Trophoblast cell (in vitro differentiated cells and primary cell): ENCODE results near the gene SEMA6A.
A peak's percentile ranks its signal among the peaks of the same experiment; 100 is the strongest.

Experiments used
- DNase-seq, 2 donors: peaks; one replicate each; pipeline ENCODE4 v3.0.0-alpha.2; 2016
- H2AFZ ChIP-seq: 2 replicates; pipeline ENCODE4 v1.6.1; 2013; ENCODE audit warnings: low read length, moderate library complexity, mild to moderate bottlenecking; ENCODE audit not compliant: insufficient read depth, poor library complexity
- H2AK5ac ChIP-seq: 2 replicates; pipeline ENCODE4 v1.6.1; 2013; ENCODE audit warnings: mild to moderate bottlenecking, low read length
- H2BK120ac ChIP-seq: 2 replicates; pipeline ENCODE4 v1.6.1; 2013; ENCODE audit warnings: low read length, mild to moderate bottlenecking, moderate library complexity; ENCODE audit not compliant: insufficient read depth, poor library complexity
- H2BK12ac ChIP-seq: 2 replicates; pipeline ENCODE4 v1.6.1; 2013; ENCODE audit warnings: mild to moderate bottlenecking, low read length, moderate library complexity
- H2BK5ac ChIP-seq: 2 replicates; pipeline ENCODE4 v1.6.1; 2013; ENCODE audit warnings: low read length, low read depth, moderate library complexity, mild to moderate bottlenecking; ENCODE audit not compliant: poor library complexity
- H3K14ac ChIP-seq: 2 replicates; pipeline ENCODE4 v1.6.1; 2013; ENCODE audit warnings: mild to moderate bottlenecking, low read length
- H3K18ac ChIP-seq: 2 replicates; pipeline ENCODE4 v1.6.1; 2013; ENCODE audit warnings: mild to moderate bottlenecking, low read length
- H3K23ac ChIP-seq: 2 replicates; pipeline ENCODE4 v1.6.1; 2013; ENCODE audit warnings: low read length
- H3K27ac ChIP-seq: 2 replicates; pipeline ENCODE4 v1.5.1; 2013; ENCODE audit warnings: low read depth, mild to moderate bottlenecking, inconsistent platforms, low read length, moderate library complexity
- H3K27me3 ChIP-seq: 2 replicates; pipeline ENCODE4 v1.6.1; 2013; ENCODE audit warnings: inconsistent platforms, mild to moderate bottlenecking, low read length, moderate library complexity; ENCODE audit not compliant: insufficient read depth
- H3K36me3 ChIP-seq, 2 experiments: 1 replicate in 1 of 2; 2 replicates in 1 of 2; pipeline ENCODE4 v1.6.1; 2013; ENCODE audit warnings: low read length in 2 of 2, mild to moderate bottlenecking in 2 of 2, moderate library complexity in 1 of 2; ENCODE audit not compliant: insufficient read depth in 2 of 2, control insufficient read depth in 1 of 2
- H3K4ac ChIP-seq: 2 replicates; pipeline ENCODE4 v1.6.1; 2013; ENCODE audit warnings: low read depth, mild to moderate bottlenecking, low read length, moderate library complexity
- H3K4me1 ChIP-seq, 2 experiments: 1 replicate in 1 of 2; 2 replicates in 1 of 2; pipeline ENCODE4 v1.6.1; 2013; ENCODE audit warnings: low read length in 2 of 2, mild to moderate bottlenecking in 2 of 2, moderate library complexity in 1 of 2; ENCODE audit not compliant: insufficient read depth in 2 of 2, control insufficient read depth in 1 of 2
- H3K4me2 ChIP-seq: 2 replicates; pipeline ENCODE4 v1.6.1; 2013; ENCODE audit warnings: inconsistent platforms, mild to moderate bottlenecking, low read length, moderate library complexity
- H3K4me3 ChIP-seq: 2 replicates; pipeline ENCODE4 v1.5.1; 2013; ENCODE audit warnings: mild to moderate bottlenecking, low read depth, low read length, inconsistent platforms
- H3K79me1 ChIP-seq: one replicate; pipeline ENCODE4 v1.6.1; 2013; ENCODE audit warnings: low read length
- H3K79me2 ChIP-seq: 2 replicates; pipeline ENCODE4 v1.6.1; 2013; ENCODE audit warnings: low read length, mild to moderate bottlenecking; ENCODE audit not compliant: control insufficient read depth, insufficient read depth, poor library complexity
- H3K9ac ChIP-seq: 2 replicates; pipeline ENCODE4 v1.6.1; 2013; ENCODE audit warnings: mild to moderate bottlenecking, low read length
- H3K9me3 ChIP-seq: 2 replicates; pipeline ENCODE4 v1.6.1; 2013; ENCODE audit warnings: low read depth, mild to moderate bottlenecking, control low read depth, inconsistent platforms, low read length; ENCODE audit not compliant: insufficient read depth
- H4K12ac ChIP-seq: 2 replicates; pipeline ENCODE4 v1.6.1; 2013; ENCODE audit warnings: low read depth, mild to moderate bottlenecking, low read length, moderate library complexity
- H4K8ac ChIP-seq: 2 replicates; pipeline ENCODE4 v1.6.1; 2013; ENCODE audit warnings: low read depth, mild to moderate bottlenecking, low read length, moderate library complexity
- H4K91ac ChIP-seq: one replicate; pipeline ENCODE4 v1.6.1; 2013; ENCODE audit warnings: low read depth, mild to moderate bottlenecking, low read length, moderate library complexity
- WGBS: extraction: QIAGEN DNeasy Blood & Tissue Kit; methylation state at CpG from one replicate; pipeline ENCODE4 v1.1.7; 2013; ENCODE audit warnings: missing lambda C conversion rate; ENCODE audit not compliant: insufficient read length, insufficient coverage; ENCODE audit errors: extremely low coverage; 5-methylcytosine and 5-hydroxymethylcytosine counted together

Gene SEMA6A

DNA sequence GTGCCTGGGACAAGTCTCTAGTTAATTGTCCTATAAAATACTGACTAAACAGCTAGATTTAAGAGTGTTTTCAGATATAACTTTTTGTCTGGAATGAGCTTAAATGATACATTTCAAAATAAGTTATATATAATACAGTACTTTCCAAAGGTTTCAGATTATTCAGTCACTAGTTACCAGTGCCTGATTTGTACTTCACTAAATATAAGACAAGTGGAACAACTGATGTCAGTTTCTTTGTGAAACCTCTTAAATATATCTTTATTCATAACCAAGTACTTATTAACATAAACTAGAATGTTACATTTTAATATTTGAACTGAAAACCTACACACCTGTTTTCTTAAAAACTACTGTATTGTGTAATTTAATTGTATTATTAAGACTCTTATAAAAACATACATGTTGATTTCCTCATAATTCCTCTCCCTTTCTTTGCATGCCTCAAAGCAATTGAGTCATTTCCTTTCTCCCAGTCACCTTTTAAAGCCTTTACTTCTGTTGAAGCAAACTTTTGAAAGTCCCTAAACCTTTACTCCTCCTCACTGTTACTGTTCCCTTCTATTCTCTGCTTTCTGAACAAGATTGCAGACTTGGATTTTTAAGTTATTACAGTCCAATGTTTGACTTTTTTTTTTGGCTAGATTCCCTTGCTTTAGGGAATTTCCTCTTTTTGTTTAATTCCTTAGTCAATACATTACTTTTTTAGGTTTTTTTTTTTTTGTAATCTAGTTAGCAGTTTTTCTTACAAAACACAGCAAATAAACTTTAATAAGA is 8.7 kb upstream of the SEMA6A start:
- H3K4me3 ChIP-seq: no peak overlapping the region
- H3K23ac ChIP-seq: no peak overlapping the region
- H3K9ac ChIP-seq: no peak overlapping the region
- no peak overlapping the region for H2BK5ac ChIP-seq
- no peak overlapping the region for H2BK12ac ChIP-seq
- no peak overlapping the region for H2AK5ac ChIP-seq
- no peaks in the 10 kb centered on the region for H3K27me3 ChIP-seq
- H3K4ac ChIP-seq: no peak overlapping the region
- H3K79me1 ChIP-seq: peaks cover 15% of the 10 kb centered on the region
- H3K14ac ChIP-seq: no peak overlapping the region
- no peak for DNase-seq
- peaks cover 1 to 11% of the 10 kb centered on the region in 2 experiments for H3K4me1 ChIP-seq
- H2BK120ac ChIP-seq: no peak overlapping the region
- no peak overlapping the region for H4K91ac ChIP-seq
- no peaks in the 10 kb centered on the region for H3K36me3 ChIP-seq
- no peak overlapping the region for H3K18ac ChIP-seq
- no peak overlapping the region for H2AFZ ChIP-seq
- no peak overlapping the region for H4K8ac ChIP-seq
- H4K12ac ChIP-seq: no peak overlapping the region
- no peaks in the 10 kb centered on the region for H3K9me3 ChIP-seq
- no peak overlapping the region for H3K27ac ChIP-seq
- no peak overlapping the region for H3K4me2 ChIP-seq
- no peaks in the 10 kb centered on the region for H3K79me2 ChIP-seq

DNA sequence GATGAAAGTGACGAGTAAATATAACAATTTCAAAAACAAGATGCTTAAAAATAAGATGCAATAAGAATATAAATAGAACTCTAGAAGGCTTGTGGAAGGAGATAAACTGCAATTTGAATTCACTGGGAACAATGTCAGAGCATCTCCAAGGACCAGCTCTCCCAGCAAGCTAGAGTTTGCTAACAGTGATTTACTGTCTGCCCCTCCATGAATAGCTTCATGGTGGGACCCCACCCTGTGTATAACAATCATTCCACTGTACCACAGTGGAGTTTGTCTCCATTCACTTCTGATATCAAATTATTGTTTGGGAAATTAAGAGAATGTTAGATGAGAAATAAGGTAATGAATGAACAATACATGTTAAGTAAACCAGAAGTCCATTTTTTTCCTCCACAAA is 7.3 kb upstream of the SEMA6A start:
- peaks cover 21% of the 10 kb centered on the region for H3K79me1 ChIP-seq
- H2BK120ac ChIP-seq: no peak overlapping the region
- no peak overlapping the region for H4K12ac ChIP-seq
- no peak overlapping the region for H4K8ac ChIP-seq
- no CpG with 5 or more reads among the region's 1 CpG for WGBS
- H3K79me2 ChIP-seq: no peaks in the 10 kb centered on the region
- peaks cover 2 to 15% of the 10 kb centered on the region in 2 experiments for H3K4me1 ChIP-seq
- no peaks in the 10 kb centered on the region for H3K9me3 ChIP-seq
- H3K27ac ChIP-seq: no peak overlapping the region
- H3K18ac ChIP-seq: no peak overlapping the region
- no peak overlapping the region for H2BK5ac ChIP-seq
- no peak overlapping the region for H3K4ac ChIP-seq
- H2AK5ac ChIP-seq: no peak overlapping the region
- H3K27me3 ChIP-seq: no peaks in the 10 kb centered on the region
- H2AFZ ChIP-seq: no peak overlapping the region
- DNase-seq: no peak
- H3K9ac ChIP-seq: no peak overlapping the region
- no peak overlapping the region for H4K91ac ChIP-seq
- no peak overlapping the region for H3K14ac ChIP-seq
- no peak overlapping the region for H3K23ac ChIP-seq
- H3K4me2 ChIP-seq: no peak overlapping the region
- H3K36me3 ChIP-seq: no peaks in the 10 kb centered on the region
- H3K4me3 ChIP-seq: no peak overlapping the region
- no peak overlapping the region for H2BK12ac ChIP-seq

DNA sequence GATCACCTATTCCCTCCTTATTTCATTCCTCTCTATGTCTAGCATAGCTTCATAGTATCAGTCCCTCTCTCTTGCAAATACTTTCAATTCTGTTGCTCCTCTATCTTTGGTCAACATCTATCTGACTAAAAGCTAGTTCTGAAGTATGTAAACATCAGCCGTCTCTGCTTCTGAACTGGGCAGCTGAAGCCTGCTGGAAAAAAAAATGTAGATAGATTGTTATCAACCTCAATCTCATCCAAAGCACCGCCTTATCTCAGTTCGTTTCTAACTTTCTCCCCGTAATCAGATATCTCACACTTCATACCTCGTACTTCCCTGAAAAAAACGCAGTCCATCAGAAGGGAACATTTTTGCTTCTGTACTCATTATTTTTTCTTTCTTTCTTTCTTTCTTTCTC is 4.5 kb upstream of the SEMA6A start:
- H2AFZ ChIP-seq: no peak overlapping the region
- peak overlapping the region; percentile 72 for H2BK120ac ChIP-seq
- no peak overlapping the region for H3K18ac ChIP-seq
- H3K23ac ChIP-seq: no peak overlapping the region
- H3K27me3 ChIP-seq: no peaks in the 10 kb centered on the region
- H3K79me2 ChIP-seq: peaks cover 10% of the 10 kb centered on the region
- no peaks in the 10 kb centered on the region for H3K9me3 ChIP-seq
- H4K91ac ChIP-seq: peak overlapping the region; percentile 86
- H3K4me3 ChIP-seq: no peak overlapping the region
- H3K9ac ChIP-seq: no peak overlapping the region
- no peaks in the 10 kb centered on the region for H3K36me3 ChIP-seq
- H3K4me1 ChIP-seq: peaks cover 2 to 19% of the 10 kb centered on the region in 2 experiments
- H2AK5ac ChIP-seq: no peak overlapping the region
- H2BK12ac ChIP-seq: peak overlapping the region; percentile 90
- H3K14ac ChIP-seq: no peak overlapping the region
- H2BK5ac ChIP-seq: peak overlapping the region; percentile 97
- no CpG with 5 or more reads among the region's 6 CpGs for WGBS
- H3K4ac ChIP-seq: no peak overlapping the region
- H4K8ac ChIP-seq: peak overlapping the region; percentile 57
- H3K4me2 ChIP-seq: no peak overlapping the region
- peak overlapping the region; percentile 85 for H3K27ac ChIP-seq
- H4K12ac ChIP-seq: no peak overlapping the region
- DNase-seq: peak; percentile 70 to 92
- peaks cover 33% of the 10 kb centered on the region for H3K79me1 ChIP-seq

DNA sequence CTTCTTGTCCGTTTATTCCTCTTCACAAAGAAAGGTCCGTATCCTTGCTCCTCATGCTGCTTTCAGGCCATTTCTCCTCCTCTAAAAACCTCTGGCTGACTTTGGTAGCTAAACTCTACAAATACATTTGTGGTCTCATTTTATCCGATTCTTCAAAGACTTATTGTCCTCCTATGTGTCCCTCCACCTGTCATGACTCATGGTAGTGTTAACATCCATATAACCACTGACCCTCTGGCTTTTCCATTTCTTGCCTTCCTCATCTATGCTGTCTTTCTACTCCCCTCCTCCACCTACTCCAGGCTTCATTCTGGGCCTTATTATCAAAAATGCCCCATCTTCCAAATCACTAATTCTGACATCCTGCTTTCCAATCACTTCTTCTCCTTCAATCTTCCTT is 4.1 kb upstream of the SEMA6A start:
- no peak overlapping the region for H3K9ac ChIP-seq
- peaks cover 15% of the 10 kb centered on the region for H3K79me2 ChIP-seq
- H3K27me3 ChIP-seq: no peaks in the 10 kb centered on the region
- peak overlapping the region; percentile 90 for H2BK12ac ChIP-seq
- H3K4me3 ChIP-seq: no peak overlapping the region
- WGBS: no CpG with 5 or more reads among the region's 3 CpGs
- H4K12ac ChIP-seq: no peak overlapping the region
- no peak overlapping the region for H3K18ac ChIP-seq
- peaks cover 2 to 19% of the 10 kb centered on the region in 2 experiments for H3K4me1 ChIP-seq
- no peaks in the 10 kb centered on the region for H3K9me3 ChIP-seq
- no peak overlapping the region for H2AK5ac ChIP-seq
- H3K79me1 ChIP-seq: peaks cover 38% of the 10 kb centered on the region
- peak overlapping the region; percentile 67 for H4K8ac ChIP-seq
- peak overlapping the region; percentile 72 for H2BK120ac ChIP-seq
- peak overlapping the region; percentile 5 for H3K14ac ChIP-seq
- peak overlapping the region; percentile 85 for H3K27ac ChIP-seq
- H3K4ac ChIP-seq: no peak overlapping the region
- H3K36me3 ChIP-seq: no peaks in the 10 kb centered on the region
- peak overlapping the region; percentile 86 for H4K91ac ChIP-seq
- H2BK5ac ChIP-seq: peak overlapping the region; percentile 97
- no peak for DNase-seq
- H3K23ac ChIP-seq: no peak overlapping the region
- no peak overlapping the region for H2AFZ ChIP-seq
- H3K4me2 ChIP-seq: no peak overlapping the region
